DMS53 treated with DMSO at 0.1 percent for 48 hours (cell line): ENCODE data around the gene DOCK1.
"Not testable (repeated sequence)": the region's sequence is repeated elsewhere in the genome, so short reads cannot be mapped to it uniquely, and the experiment has no call there.

ENCODE experiments used
- DNase-seq: peaks from one replicate; lab custom pipeline; 2025; ENCODE audit not compliant: unreplicated experiment; lab: John Stamatoyannopoulos, UW

The DOCK1 gene

GRCh38 chr10:127259347-127259746 is 354.1 kb downstream of the DOCK1 start:
- no peak for DNase-seq

GRCh38 chr10:127262606-127263005 is 357.4 kb downstream of the DOCK1 start:
- no peak for DNase-seq

- DNase-seq: no peak
These were observed 360.1 kb downstream of the DOCK1 start for GRCh38 chr10:127265288-127265687.

GRCh38 chr10:127266431-127266830 is 361.2 kb downstream of the DOCK1 start:
- no peak for DNase-seq

GRCh38 chr10:127267442-127267841 is 362.2 kb downstream of the DOCK1 start:
- DNase-seq: no peak

GRCh38 chr10:127272076-127272475 is 366.8 kb downstream of the DOCK1 start:
- DNase-seq: no peak

GRCh38 chr10:127275272-127275671 is 370.0 kb downstream of the DOCK1 start:
- DNase-seq: no peak

GRCh38 chr10:127275793-127276450 is 370.7 kb downstream of the DOCK1 start:
- DNase-seq: peak; percentile 23

- no peak for DNase-seq
These were observed 371.7 kb downstream of the DOCK1 start for GRCh38 chr10:127276794-127277462.

- peak; percentile 27 for DNase-seq
These were observed 372.8 kb downstream of the DOCK1 start for GRCh38 chr10:127278001-127278400.

- DNase-seq: peak; percentile 76
These were observed 374.1 kb downstream of the DOCK1 start for GRCh38 chr10:127279334-127279774.

- no peak for DNase-seq
These were observed 375.2 kb downstream of the DOCK1 start for GRCh38 chr10:127280446-127280845.

GRCh38 chr10:127283017-127283416 is 377.8 kb downstream of the DOCK1 start:
- DNase-seq: no peak

GRCh38 chr10:127283576-127283975 is 378.3 kb downstream of the DOCK1 start:
- no peak for DNase-seq

GRCh38 chr10:127290850-127291249 is 385.6 kb downstream of the DOCK1 start:
- no peak for DNase-seq

GRCh38 chr10:127291329-127291728 is 386.1 kb downstream of the DOCK1 start:
- no peak for DNase-seq

- DNase-seq: no peak
These were observed 387.7 kb downstream of the DOCK1 start for GRCh38 chr10:127292888-127293287.

- no peak for DNase-seq
These were observed 388.4 kb downstream of the DOCK1 start for GRCh38 chr10:127293640-127294039.

- no peak for DNase-seq
These were observed 391.5 kb downstream of the DOCK1 start for GRCh38 chr10:127296696-127297095.

GRCh38 chr10:127298381-127298780 is 393.2 kb downstream of the DOCK1 start:
- DNase-seq: no peak

- not testable (repeated sequence) for DNase-seq
These were observed 394.0 kb downstream of the DOCK1 start for GRCh38 chr10:127299192-127299591.

GRCh38 chr10:127299956-127300689 is 394.9 kb downstream of the DOCK1 start:
- no peak for DNase-seq
